HL-60/S4 treated with retinoic acid at 250 ng/mL for 4 days and 3 days (cell line): ENCODE measurements around the gene GOLGA2.

Experiments
- in situ Hi-C: fragments of 300-500 bp; cut with MboI; formaldehyde crosslinking; loops from 2 replicates; pipeline ENCODE4 v1.7.0; 2022; ENCODE audit warnings: low sequenced_read_pairs

The GOLGA2 gene

GRCh38 chr9:128275198-128276007 lies at the start of gene GOLGA2:
GOLGA2 (minus strand) TSS chr9:128276007; CDS start chr9:128275976, 31 bp downstream.
- in situ Hi-C loops = no loop called here

DNA sequence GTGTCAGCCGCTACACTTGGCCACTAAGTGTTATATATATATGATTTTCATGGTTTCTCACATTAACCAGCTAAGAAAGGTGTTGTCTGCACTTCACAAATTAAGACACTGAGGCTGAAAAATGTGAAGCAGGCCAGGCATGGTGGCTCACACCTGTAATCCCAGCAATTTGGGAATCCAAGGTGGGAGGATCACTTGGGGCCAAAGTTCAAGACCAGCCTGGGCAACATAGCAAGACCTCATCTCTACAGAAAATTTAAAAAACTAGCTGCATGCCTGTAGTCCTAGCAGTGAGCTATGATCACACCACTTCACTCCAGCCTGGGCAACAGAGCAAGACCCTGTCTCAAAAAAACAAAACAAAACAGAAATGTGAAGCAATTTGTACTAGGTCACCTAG lies 48.6 kb upstream of the GOLGA2 start:
- in situ Hi-C loops = no loop called here

GRCh38 chr9:128323791-128324190 lies 48.0 kb upstream of the GOLGA2 start:
- in situ Hi-C loops = no loop called here

DNA sequence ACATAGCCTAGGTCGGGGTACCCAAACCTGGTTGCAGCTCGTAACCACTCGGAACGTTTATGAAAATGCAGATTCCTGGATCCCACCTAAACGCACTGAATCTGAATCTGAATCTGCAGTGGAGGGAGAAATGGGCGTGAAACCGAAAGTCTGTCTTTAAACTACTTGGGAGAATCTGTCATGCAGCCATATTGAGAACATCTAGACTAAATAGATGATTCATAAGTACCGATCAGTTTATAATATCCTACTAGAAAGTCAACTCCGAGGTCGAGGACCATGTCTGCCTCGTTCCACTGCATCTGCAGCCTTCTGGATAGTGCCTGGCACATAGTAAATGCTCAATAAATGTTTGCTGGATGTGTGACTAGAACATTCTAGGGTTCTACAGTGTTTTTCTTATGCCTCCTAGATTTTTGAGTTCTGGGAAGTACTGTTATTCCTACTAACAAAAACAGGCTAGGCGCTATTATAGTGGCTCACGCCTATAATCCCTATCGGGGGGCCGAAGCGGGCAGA lies 47.5 kb upstream of the GOLGA2 start:
- in situ Hi-C loops = no loop called here

DNA sequence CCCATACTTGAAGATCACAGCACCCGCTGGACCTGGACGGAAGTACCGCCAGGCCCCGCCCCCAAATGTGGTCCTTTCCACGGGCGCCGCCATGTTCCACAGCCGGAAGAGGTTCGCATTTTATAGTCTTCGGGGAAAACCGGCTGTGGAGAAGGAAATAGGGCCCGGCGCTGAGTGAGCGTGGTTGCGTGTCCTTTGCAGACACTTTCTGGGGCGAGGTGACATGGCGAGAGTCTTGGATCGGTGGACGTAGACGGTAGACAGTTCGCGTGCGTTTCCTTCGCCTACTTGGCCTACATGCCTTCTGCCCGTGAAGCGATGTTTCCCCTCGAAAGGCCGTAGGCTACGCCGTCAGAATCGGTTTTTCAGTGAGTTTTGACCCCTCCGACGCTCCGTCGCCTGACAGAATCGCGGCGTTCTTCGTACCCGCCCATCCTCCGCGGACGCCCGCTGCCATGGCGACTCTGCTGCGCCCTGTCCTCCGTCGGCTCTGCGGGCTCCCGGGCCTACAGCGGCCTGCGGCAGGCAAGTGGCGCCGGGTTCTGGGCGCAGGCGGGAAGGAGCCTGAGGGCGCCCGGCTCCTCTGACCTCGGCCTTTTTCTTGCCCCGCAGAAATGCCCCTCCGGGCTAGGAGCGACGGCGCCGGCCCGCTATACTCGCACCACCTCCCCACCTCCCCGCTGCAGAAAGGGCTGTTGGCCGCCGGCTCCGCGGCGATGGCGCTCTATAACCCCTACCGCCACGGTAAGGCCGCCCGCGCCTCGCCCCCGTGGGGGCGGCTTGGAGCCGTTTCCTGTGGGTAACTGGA lies 46.8 kb upstream of the GOLGA2 start, which contains the start of the genes COQ4 and TRUB2:
COQ4 (plus strand) TSS at position 436 of the 808 bp plus-strand sequence; CDS start at position 456, 20 bp downstream.
TRUB2 (minus strand) TSS at position 44 of the 808 bp plus-strand sequence; CDS start at position 5, 39 bp downstream.
- in situ Hi-C loops = no loop called here

GRCh38 chr9:128321879-128322403 lies 46.1 kb upstream of the GOLGA2 start:
- in situ Hi-C loops = no loop called here

- in situ Hi-C loops = no loop called here
Measured at GRCh38 chr9:128321343-128321742, 45.5 kb upstream of the GOLGA2 start.

GRCh38 chr9:128317629-128318028 lies 41.8 kb upstream of the GOLGA2 start:
- in situ Hi-C loops = no loop called here

DNA sequence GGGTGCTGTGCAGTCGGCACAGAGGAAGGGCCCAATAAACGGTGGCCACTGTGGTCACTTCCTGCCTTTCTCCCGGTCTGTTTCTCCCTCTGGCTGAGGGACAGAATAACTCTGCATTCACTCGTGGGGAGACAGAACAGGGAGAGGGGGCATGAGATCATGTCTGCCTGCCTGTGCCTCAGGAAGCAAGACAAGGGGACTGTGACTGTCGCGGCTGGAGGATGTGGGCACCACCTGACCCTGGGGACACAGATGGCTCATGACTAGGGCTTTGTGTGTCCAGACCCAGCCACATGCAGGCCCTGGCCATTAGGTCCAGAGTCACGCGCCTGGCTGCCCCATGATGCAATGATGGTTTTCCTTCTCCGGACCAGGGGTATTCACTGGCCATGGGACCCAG lies 40.6 kb upstream of the GOLGA2 start:
- in situ Hi-C loops = no loop called here

DNA sequence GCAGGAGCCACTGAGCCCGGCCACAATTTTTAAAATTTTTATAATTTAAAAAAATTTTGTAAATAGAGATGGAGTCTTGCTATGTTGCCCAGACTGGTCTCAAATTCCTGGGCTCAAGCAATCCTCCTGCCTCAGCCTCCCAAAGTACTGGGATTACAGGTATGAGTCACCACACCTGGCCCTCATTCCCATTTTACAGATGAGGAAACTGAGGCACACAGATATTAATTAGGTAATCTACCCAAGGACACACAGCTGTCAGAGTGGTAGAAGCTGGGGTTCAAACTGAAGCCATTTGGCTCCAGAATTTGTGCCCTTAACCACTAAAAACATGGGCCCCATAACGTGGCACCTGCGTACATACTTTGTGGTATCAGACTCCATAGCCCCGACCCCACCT lies 38.9 kb upstream of the GOLGA2 start:
- in situ Hi-C loops = no loop called here

DNA sequence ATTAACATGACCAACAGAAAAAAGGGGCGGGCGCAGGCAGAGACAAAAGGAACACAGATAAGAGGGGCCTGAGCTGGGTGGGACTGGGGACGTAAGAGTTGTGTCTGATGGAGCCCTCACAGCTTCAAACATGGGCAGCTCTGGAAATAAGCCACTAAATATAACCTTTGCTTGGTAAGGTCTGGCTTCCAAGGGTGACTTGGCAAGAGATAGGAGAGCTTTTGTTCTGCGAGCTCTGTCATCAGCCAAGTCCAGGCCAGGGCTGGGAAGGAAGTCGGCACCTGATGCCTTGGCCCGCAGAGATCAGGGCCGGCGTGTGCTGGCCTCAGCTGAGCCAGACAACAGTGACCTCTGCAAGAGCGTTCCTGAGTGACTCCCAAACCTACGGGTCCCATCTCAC lies 34.7 kb upstream of the GOLGA2 start:
- in situ Hi-C loops = no loop called here

GRCh38 chr9:128309551-128309950 lies 33.7 kb upstream of the GOLGA2 start:
- in situ Hi-C loops = no loop called here

DNA sequence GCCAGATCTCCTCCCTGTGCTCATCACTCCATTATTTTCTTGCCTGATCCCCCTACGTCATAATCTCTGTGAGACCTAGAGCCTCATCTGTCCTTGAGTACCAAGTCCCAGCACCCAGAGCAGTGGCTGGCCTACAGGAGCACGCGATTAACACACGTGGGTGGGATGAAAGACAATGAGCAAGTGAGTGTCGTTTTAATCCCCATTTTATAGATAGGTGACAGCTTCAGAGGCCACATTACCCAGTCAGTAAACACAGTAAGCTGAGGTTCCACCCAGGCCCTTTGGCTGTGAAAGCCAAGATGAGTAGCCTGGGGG lies 29.1 kb upstream of the GOLGA2 start:
- in situ Hi-C loops = no loop called here

GRCh38 chr9:128304136-128304970 lies 28.5 kb upstream of the GOLGA2 start:
- in situ Hi-C loops = no loop called here

- in situ Hi-C loops = loop anchor here (10.0 kb wide), 1 partner anchor 116 kb away; no protein-coding TSS in a partner anchor
Measured at GRCh38 chr9:128298535-128299482, 23.0 kb upstream of the GOLGA2 start.

DNA sequence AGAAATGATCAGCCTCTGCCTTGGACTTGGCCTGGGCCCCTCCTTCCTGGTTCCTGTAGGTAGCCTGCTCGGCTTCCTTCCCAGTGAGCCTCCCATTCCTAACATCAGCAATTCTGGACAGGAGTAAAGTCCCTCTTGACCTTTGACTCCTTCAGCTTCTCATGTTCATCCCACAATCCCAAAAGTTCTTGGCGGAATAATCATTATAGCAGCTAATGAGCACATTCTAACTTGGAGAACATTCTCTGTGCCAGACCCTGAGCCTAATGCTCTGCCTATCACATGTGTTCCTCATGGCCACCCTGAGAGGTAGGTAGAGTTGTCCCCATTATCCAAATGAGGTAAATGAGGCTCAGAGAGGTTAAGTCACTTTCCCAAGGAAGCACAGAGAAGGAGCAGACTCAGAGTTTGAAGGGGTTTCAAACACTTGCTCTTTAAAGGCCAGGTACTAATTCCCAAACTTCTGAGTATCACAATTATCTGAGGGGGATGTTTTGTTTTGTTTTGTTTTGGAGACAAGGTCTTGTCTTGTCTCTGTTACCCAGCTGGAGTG lies 21.5 kb upstream of the GOLGA2 start:
- in situ Hi-C loops = loop anchor here (10.0 kb wide), 1 partner anchor 118 kb away; no protein-coding TSS in a partner anchor

DNA sequence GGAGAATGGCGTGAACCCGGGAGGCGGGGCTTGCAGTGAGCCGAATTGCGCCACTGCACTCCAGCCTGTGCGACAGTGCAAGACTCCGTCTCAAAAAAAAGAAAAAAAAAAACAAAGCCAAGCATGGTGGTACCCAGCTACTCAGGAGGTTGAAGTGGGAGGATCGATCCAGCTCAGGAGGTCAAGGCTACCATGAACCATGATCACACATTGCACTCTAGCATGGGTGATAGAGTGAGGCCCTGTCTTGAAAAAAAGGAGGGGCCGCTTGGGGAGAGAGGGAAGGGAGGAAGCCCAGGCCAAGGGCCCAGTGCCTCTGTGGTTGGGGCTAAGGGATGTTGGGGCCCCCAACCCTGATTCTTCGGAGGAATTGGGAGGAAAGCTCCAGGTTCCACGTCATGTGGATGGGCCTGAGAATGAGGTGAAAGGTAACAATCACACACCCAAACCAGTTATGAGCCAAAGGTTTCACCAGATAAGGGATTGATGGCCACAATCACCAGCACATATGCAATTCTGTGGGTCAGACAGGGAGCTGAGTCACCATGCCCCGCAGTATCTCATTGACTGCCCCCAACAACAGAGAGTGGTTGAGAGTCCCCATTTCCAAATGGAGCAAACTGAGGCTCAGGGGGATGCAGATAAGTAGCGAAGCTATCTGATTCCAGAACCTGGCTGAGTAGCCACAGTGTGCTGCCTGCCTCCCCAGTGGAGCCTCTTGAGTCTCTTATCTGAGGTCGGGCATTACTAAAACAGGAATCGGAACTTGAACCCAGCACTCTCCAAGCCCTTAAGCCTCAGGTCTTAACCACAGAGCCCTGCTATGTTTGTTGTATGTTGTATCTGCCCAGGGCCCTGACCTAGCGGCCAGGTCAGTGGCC lies 20.8 kb upstream of the GOLGA2 start:
- in situ Hi-C loops = loop anchor here (10.0 kb wide), 1 partner anchor 118 kb away; no protein-coding TSS in a partner anchor

- in situ Hi-C loops = loop anchor here (10.0 kb wide), 1 partner anchor 121 kb away; no protein-coding TSS in a partner anchor
Measured at GRCh38 chr9:128294142-128294541, 18.3 kb upstream of the GOLGA2 start.
